T-helper 1 cell (primary cell): ENCODE results near the gene DNAJC5.

ENCODE experiments used
- DNase-seq, 5 donors: peaks; one replicate each; pipeline ENCODE4 v3.0.0-alpha.2; 2012 to 2020

DNAJC5 gene

DNA sequence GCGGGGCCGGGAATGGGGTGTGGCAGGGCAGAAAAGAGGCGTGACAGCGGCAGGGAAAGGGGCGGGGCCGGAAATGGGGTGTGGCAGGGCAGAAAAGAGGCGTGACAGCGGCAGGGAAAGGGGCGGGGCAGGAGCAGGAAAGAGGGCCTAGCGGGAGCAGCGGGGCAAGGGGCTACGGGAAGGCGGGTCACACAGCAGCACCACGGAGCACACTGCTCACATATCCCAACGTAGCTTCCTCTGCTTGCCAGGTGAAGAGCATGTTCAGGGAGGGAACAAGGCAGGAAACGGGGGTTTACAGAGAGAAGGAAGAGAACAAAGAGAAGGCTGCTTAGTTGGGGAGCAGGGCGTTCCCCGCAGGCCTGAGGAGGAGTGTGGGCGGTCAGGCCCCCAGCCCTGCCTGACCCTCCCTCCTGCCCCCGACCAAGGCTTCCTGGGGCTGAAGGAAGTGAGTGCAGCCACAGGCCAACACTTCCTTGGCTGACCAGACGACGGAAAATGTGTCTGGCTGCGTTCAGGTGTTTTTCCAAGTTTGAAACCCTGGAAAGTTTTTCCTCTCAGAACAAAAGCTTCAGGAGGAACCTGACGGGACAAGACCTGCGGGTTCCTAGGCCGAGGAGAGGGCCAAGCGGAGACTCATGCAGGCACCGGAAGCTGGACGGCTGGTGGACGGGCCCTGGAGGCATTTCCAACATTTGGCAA, 47.5 kb downstream of the DNAJC5 start:
- peak in 3 of 5 donors; percentile 32 to 67 (median 48) for DNase-seq

DNA sequence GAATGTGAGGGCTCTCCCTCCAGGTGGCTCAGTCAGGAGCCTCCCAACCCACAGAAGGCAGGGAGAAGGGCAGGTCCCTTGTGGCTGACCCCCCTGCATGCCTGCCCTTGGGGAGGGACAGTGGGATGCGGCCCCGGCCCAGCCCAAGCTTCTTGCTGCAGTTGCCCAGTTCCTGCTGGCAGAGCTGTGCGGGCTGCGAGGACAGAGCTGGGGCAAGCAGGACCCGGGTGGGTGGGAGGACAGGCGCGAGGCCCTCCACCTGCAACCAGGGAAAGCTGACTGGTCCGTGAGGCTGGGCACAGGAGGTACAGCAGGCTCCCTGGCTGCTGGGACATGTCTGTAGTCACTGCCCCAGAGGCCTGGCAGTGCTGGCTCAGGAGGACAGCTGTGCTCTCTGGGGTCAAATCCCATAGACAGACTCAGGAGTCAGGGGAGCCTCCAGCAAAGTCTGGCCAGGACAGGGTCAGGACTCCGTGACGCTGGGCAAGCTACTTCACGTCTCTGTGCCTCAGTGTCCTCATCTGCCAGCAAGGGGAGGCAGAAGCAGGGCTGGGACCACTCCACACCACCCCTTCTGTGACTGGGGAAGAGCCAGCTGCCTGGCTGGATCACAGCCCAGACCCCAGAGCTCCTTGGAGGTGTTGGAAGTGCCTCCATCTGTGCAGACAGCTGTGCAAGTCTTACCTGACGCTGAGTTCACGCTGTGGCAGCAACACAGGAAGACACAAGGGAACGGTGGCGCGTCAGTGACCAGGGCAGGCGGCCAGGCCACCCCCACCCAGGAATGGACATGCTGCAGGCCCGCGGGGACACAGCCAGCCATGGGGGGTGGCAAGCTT, 48.3 kb downstream of the DNAJC5 start:
- no peak for DNase-seq

- no peak for DNase-seq
Observed at GRCh38 chr20:63943808-63944077, 48.8 kb downstream of the DNAJC5 start.

GRCh38 chr20:63944078-63944941, 49.4 kb downstream of the DNAJC5 start:
- DNase-seq = peak in 1 of 5 donors; percentile 8

GRCh38 chr20:63945031-63945658, 50.2 kb downstream of the DNAJC5 start:
- DNase-seq = peak in 1 of 5 donors; percentile 9

GRCh38 chr20:63945921-63946920, 51.3 kb downstream of the DNAJC5 start:
- peak in 1 of 5 donors; percentile 14 for DNase-seq

DNA sequence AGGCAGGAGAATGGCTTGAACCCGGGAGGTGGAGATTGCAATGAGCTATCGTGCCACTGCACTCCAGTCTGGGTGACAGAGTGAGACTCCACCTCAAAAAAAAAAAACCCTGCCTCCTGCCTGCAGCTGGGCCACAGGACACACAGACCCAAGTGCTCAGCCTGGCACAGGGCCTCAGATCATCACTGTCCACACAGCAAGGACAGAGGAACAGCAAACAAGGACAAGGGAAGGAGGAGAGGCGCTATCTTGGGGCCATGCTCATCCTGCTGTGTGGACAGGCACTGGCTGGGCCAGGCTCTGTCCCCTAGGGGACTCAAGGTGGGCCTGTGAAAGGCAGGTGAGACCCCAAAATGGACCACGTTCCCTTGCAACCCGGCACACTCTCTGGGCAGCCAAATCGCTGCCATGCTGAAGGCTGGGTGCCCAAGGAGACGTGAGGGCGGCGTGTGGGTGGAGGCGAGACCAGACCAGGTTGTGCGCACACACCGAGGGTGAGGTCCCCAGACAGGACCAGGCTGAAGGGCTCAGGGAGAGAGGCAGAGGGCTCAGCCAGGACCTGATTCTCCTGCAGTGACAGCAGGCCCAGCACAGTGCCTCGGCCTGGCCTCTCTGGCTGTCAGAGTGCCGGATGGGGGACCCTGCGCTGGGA, 52.2 kb downstream of the DNAJC5 start:
- no peak for DNase-seq

DNA sequence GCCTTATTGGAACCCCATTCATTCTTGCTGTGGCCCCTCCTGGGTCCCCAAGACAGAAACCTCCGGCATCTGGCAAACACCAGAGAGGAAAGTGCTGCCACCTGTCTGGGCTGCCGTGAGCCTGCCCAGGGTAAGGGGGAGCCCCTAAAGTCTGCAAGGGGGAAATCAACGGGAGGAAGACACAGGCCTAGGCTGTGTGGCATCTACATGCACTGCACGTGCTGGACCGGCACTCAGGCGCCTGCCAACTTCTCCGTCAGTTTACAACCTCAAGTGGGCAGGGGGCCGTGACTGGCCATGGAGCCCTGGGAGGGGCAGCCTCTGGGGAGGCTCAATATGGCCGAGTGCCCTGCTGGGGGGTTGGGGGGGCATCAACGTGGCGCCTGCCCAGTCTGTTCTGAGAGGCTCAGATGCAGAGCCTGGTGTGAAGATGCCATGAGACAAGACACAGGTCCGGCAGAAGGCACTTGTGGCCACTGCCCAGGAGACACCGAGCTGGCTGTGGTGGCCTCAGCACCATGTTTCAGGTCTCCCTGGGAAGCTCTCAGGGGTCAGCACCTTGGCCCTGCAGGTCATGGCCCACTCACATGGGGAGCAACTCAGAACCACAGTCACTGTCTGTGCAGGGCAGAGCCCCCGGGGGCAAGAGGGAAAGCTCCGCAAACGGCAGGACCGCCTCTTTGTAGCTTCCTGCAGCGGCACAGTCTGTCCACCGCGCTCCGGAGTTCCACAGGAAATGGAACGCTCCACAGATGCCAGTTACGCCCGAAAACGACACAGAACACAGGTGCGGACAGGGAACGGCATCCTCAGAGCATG, 52.9 kb downstream of the DNAJC5 start:
- DNase-seq = no peak

DNA sequence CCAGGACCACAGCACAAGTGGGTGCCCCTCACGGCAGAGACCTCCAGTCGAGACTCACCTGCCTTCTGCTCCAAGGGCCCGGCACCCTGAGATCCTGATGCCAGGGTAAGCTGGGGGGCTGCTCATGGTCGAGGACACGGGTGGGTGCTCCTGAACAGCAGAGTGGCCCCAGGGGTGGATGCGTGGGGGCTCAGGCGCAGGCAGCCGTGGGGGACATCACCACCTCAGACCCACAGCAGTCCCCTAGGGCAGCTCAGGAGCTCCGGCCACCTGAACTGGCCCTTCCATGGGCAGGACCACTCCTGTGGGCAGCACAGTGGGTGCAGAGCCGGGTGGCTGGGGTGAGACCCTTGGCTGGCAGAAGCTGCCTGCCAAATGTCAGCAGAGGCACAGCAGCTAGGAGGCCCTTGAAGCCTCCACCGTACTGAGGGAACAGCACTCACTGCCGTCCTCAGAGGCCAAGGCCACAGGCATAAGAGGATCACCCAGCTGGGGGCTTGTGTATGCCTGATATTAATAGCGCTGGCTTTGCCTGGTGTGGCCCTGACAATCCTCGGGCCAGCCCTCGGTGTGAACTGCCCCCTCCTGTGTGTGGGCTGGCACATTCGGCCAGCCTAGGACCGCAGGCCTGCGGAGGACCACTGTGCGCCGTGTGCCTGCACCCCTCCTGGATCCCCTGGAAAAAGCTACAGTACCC, 55.9 kb downstream of the DNAJC5 start:
- no peak for DNase-seq

- no peak for DNase-seq
Observed at GRCh38 chr20:63951398-63952209, 56.7 kb downstream of the DNAJC5 start.

DNA sequence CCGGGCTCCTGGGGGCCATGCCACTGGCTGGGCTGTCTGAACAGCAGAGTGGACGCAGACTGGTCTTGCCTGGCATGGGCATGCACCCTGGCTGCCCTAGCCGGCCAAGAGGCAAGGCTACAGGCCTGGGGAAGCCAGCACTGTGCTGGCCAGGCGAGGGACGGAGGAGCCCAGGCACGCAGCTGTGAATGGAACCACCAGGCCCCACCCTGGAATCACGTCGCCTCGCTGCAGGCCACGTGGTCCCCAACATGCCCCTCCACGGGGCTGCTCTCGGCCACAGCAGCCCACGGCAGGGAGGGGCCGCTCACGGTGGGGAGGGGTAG, 57.2 kb downstream of the DNAJC5 start:
- no peak for DNase-seq

GRCh38 chr20:63952769-63953168, 57.8 kb downstream of the DNAJC5 start:
- DNase-seq = no peak

- DNase-seq = no peak
Observed at GRCh38 chr20:63953764-63954429, 59.0 kb downstream of the DNAJC5 start.

GRCh38 chr20:63955281-63955826, 60.4 kb downstream of the DNAJC5 start:
- peak in 1 of 5 donors; percentile 39 for DNase-seq

GRCh38 chr20:63955827-63956663, 61.1 kb downstream of the DNAJC5 start, which contains the start of gene UCKL1:
TSS of gene UCKL1 (minus strand) at chr20:63956416. CDS start at chr20:63956372, 44 bp downstream.
- DNase-seq = peak; percentile 81 to 91 (median 86)

DNA sequence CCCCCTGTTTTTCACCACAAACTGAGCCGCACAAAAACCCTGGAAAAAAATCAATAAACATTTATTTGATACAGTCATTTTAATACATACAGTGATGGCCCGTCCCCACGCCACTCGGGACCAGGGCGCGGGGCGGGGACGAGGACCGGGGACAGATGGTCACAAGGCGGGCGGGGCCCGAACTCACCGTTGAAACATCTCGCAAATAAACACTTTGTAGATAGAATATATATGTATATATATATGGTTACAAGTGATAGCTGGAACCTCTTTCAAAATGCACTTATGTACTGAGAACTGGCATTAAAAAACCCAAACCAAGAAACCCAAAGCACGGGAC, 61.7 kb downstream of the DNAJC5 start:
- DNase-seq = no peak
